CD4-positive, alpha-beta T cell (primary cell): Measurements from ENCODE around the gene NCKIPSD. TPM values are rescaled to one million over a fixed set of nuclear protein-coding genes. Genes with fewer than 3 reads are reported as not detected.

ENCODE experiments used
- ATAC-seq: fragments of 200-7000 bp; cut with Tn5 transposase; one replicate; pipeline ENCODE4 v1.10.0; 2022; ENCODE audit warnings: mild to moderate bottlenecking; ENCODE audit not compliant: poor library complexity
- CTCF ChIA-PET: fragments of 350-600 bp; sonication (Branson Sonifier 250); formaldehyde crosslinking; loops from one replicate; lab custom pipeline; 2021; ENCODE audit warnings: antibody characterized with exemption, inconsistent platforms; lab: Charles Lee
- POLR2A ChIA-PET: fragments of 350-600 bp; sonication (Branson Sonifier 250); formaldehyde crosslinking; loops from one replicate; lab custom pipeline; 2021; ENCODE audit warnings: antibody characterized with exemption, inconsistent platforms; lab: Charles Lee
- DNase-seq, 14 experiments: peaks; one replicate each; pipeline ENCODE4 v3.0.0-alpha.2; 2013 to 2020; ENCODE audit warnings: mixed read lengths in 2 of 14
- H3K27ac ChIP-seq, 2 donors: one replicate each; pipeline versions ENCODE4 v1.5.1 to v1.7.0; 2013; ENCODE audit warnings: low read length in 2 of 2, low read depth in 1 of 2, mild to moderate bottlenecking in 1 of 2
- H3K27me3 ChIP-seq, 2 experiments: 1 replicate in 1 of 2; 2 replicates in 1 of 2; pipeline versions ENCODE4 v1.6.1 to v1.7.0; 2013; ENCODE audit warnings: low read length in 2 of 2, control low read depth in 1 of 2, mild to moderate bottlenecking in 1 of 2, moderate library complexity in 1 of 2; ENCODE audit not compliant: insufficient read depth in 2 of 2, control insufficient read depth in 1 of 2
- H3K36me3 ChIP-seq: one replicate; pipeline ENCODE4 v1.6.1; 2013; ENCODE audit warnings: low read length, control low read depth; ENCODE audit not compliant: insufficient read depth
- H3K4me1 ChIP-seq: one replicate; pipeline ENCODE4 v1.6.1; 2013; ENCODE audit warnings: low read length, control low read depth; ENCODE audit not compliant: insufficient read depth
- H3K4me3 ChIP-seq: one replicate; pipeline ENCODE4 v1.5.1; 2013; ENCODE audit warnings: mild to moderate bottlenecking, low read length, moderate library complexity
- H3K9me3 ChIP-seq, 2 experiments: 1 replicate in 1 of 2; 2 replicates in 1 of 2; pipeline versions ENCODE4 v1.6.1 to v1.7.0; 2013; ENCODE audit warnings: low read length in 2 of 2, mild to moderate bottlenecking in 2 of 2, control low read depth in 1 of 2, moderate library complexity in 1 of 2; ENCODE audit not compliant: control insufficient read depth in 1 of 2, insufficient read depth in 1 of 2
- H3K27ac Mint-ChIP-seq: one replicate; pipeline ENCODE4 v1.8.0; 2020; ENCODE audit warnings: mixed read lengths
- H3K27me3 Mint-ChIP-seq: one replicate; pipeline ENCODE4 v1.8.0; 2021; ENCODE audit warnings: mixed read lengths
- H3K36me3 Mint-ChIP-seq: one replicate; pipeline ENCODE4 v1.8.0; 2021; ENCODE audit warnings: low read depth, mixed read lengths
- H3K4me1 Mint-ChIP-seq: one replicate; pipeline ENCODE4 v1.8.0; 2021; ENCODE audit warnings: low read depth, mixed read lengths
- H3K4me3 Mint-ChIP-seq: one replicate; pipeline ENCODE4 v1.8.0; 2020; ENCODE audit warnings: mild to moderate bottlenecking, mixed read lengths
- H3K9me3 Mint-ChIP-seq: one replicate; pipeline ENCODE4 v1.8.0; 2020; ENCODE audit warnings: mixed read lengths
- intact Hi-C, 2 experiments: fragments of 100-400 bp; cut with DNase I in 1 of 2; cut with micrococcal nuclease in 1 of 2; formaldehyde crosslinking; loops; one replicate each; pipeline versions ENCODE4 v1.15.1 to v1.9.0; 2023 to 2025; cut with DNase I, micrococcal nuclease
- total RNA-seq, 174 experiments: library from RNA in 2 of 174; stranded (reverse) in 2 of 174; gene quantifications; one replicate each; pipeline ENCODE4 v1.2.3 and lab custom pipeline; 2021 to 2026
- TF ChIP-seq, protein P1 (sequence below): fragments of 200-600 bp; IDR thresholded peaks from one replicate; pipeline ENCODE4 v1.8.0; 2022; ENCODE audit warnings: antibody characterized with exemption, mild to moderate bottlenecking

The NCKIPSD gene
- total RNA-seq, 2 experiments from 2014 or later = 9.7 to 10.8 TPM

- Histone ChIP-seq H3K4me1 (no peaks in the 10 kb centered on the region), H3K9me3 (no peaks in the 10 kb centered on the region), H3K27me3 (no peaks in the 10 kb centered on the region), H3K4me3 (no peak overlapping the region), H3K36me3 (no peaks in the 10 kb centered on the region), H3K27ac (no peak overlapping the region)
- TF ChIP-seq, protein P1, sequence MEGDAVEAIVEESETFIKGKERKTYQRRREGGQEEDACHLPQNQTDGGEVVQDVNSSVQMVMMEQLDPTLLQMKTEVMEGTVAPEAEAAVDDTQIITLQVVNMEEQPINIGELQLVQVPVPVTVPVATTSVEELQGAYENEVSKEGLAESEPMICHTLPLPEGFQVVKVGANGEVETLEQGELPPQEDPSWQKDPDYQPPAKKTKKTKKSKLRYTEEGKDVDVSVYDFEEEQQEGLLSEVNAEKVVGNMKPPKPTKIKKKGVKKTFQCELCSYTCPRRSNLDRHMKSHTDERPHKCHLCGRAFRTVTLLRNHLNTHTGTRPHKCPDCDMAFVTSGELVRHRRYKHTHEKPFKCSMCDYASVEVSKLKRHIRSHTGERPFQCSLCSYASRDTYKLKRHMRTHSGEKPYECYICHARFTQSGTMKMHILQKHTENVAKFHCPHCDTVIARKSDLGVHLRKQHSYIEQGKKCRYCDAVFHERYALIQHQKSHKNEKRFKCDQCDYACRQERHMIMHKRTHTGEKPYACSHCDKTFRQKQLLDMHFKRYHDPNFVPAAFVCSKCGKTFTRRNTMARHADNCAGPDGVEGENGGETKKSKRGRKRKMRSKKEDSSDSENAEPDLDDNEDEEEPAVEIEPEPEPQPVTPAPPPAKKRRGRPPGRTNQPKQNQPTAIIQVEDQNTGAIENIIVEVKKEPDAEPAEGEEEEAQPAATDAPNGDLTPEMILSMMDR = no peak
- H3K4me1 Mint-ChIP-seq = no peaks in the 10 kb centered on the region
- POLR2A ChIA-PET = no interaction called here
- intact Hi-C loops = no loop called here
- H3K9me3 Mint-ChIP-seq = no peaks in the 10 kb centered on the region
- H3K27me3 Mint-ChIP-seq = no peaks in the 10 kb centered on the region
- H3K27ac Mint-ChIP-seq = no peak overlapping the region
- no peaks in the 10 kb centered on the region for H3K36me3 Mint-ChIP-seq
- CTCF ChIA-PET = no interaction called here
- DNase-seq (no peak), ATAC-seq (no peak)
- H3K4me3 Mint-ChIP-seq = no peak overlapping the region
Measured at GRCh38 chr3:48647714-48648113, 38.0 kb downstream of the NCKIPSD start.

GRCh38 chr3:48644898-48645760 is 40.6 kb downstream of the NCKIPSD start:
- Histone ChIP-seq H3K27ac (no peak overlapping the region), H3K27me3 (no peaks in the 10 kb centered on the region), H3K36me3 (no peaks in the 10 kb centered on the region), H3K4me1 (no peaks in the 10 kb centered on the region), H3K9me3 (no peaks in the 10 kb centered on the region), H3K4me3 (no peak overlapping the region)
- H3K27me3 Mint-ChIP-seq = no peaks in the 10 kb centered on the region
- no peaks in the 10 kb centered on the region for H3K4me1 Mint-ChIP-seq
- ATAC-seq (no peak), DNase-seq (no peak)
- POLR2A ChIA-PET = no interaction called here
- TF ChIP-seq, protein P1 = no peak
- CTCF ChIA-PET = no interaction called here
- no peaks in the 10 kb centered on the region for H3K36me3 Mint-ChIP-seq
- intact Hi-C loops = no loop called here
- H3K4me3 Mint-ChIP-seq = no peak overlapping the region
- no peak overlapping the region for H3K27ac Mint-ChIP-seq
- no peaks in the 10 kb centered on the region for H3K9me3 Mint-ChIP-seq

GRCh38 chr3:48642605-48643004 is 43.1 kb downstream of the NCKIPSD start:
- Mint-ChIP-seq H3K9me3 (no peaks in the 10 kb centered on the region), H3K27me3 (no peaks in the 10 kb centered on the region), H3K4me3 (no peak overlapping the region), H3K4me1 (no peaks in the 10 kb centered on the region), H3K27ac (no peak overlapping the region), H3K36me3 (no peaks in the 10 kb centered on the region)
- DNase-seq (no peak), ATAC-seq (no peak)
- ChIA-PET POLR2A (no interaction called here), CTCF (no interaction called here)
- Histone ChIP-seq H3K4me1 (no peaks in the 10 kb centered on the region), H3K36me3 (no peaks in the 10 kb centered on the region), H3K27me3 (no peaks in the 10 kb centered on the region), H3K4me3 (no peak overlapping the region), H3K9me3 (no peaks in the 10 kb centered on the region), H3K27ac (no peak overlapping the region)
- intact Hi-C loops = no loop called here
- TF ChIP-seq, protein P1 = no peak
